Fibroblast of mammary gland (primary cell): ENCODE measurements around the gene PIEZO2.

Experiments used
- DNase-seq: peaks from one replicate; pipeline ENCODE4 v3.0.0-alpha.2; 2010; ENCODE audit warnings: low read depth
- H3K4me3 ChIP-seq: 2 replicates; pipeline ENCODE4 v1.5.1; 2011; ENCODE audit warnings: low read depth, mild to moderate bottlenecking, low read length, moderate library complexity; ENCODE audit not compliant: control insufficient read depth
- CTCF ChIP-seq: conservative IDR thresholded peaks from 2 replicates; pipeline ENCODE4 v1.5.1; 2011; ENCODE audit warnings: low read depth, low read length, inconsistent platforms; ENCODE audit not compliant: control insufficient read depth, insufficient read depth

Gene PIEZO2

GRCh38 chr18:11072632-11073031 lies 76.7 kb downstream of the PIEZO2 start:
- no peak overlapping the region for H3K4me3 ChIP-seq
- TF ChIP-seq CTCF = no peak
- no peak for DNase-seq

GRCh38 chr18:11071300-11071699 lies 78.1 kb downstream of the PIEZO2 start:
- TF ChIP-seq CTCF = no peak
- H3K4me3 ChIP-seq = no peak overlapping the region
- no peak for DNase-seq

GRCh38 chr18:11070593-11070992 lies 78.8 kb downstream of the PIEZO2 start:
- no peak overlapping the region for H3K4me3 ChIP-seq
- no peak for TF ChIP-seq CTCF
- DNase-seq = no peak

- no peak for DNase-seq
- no peak overlapping the region for H3K4me3 ChIP-seq
- TF ChIP-seq CTCF = no peak
These were observed 83.3 kb downstream of the PIEZO2 start for GRCh38 chr18:11066038-11066437.

GRCh38 chr18:11064727-11065460 lies 84.5 kb downstream of the PIEZO2 start:
- no peak overlapping the region for H3K4me3 ChIP-seq
- TF ChIP-seq CTCF = no peak
- DNase-seq = no peak

GRCh38 chr18:11064106-11064505 lies 85.3 kb downstream of the PIEZO2 start:
- no peak for DNase-seq
- TF ChIP-seq CTCF = no peak
- H3K4me3 ChIP-seq = no peak overlapping the region
